ENCODE measurements around the gene HOXB6.

- TF ChIP-seq CTCF (IDR thresholded peaks at IDR 0.05) = no peak
- no peak for TF ChIP-seq POLR2A (IDR thresholded peaks at IDR 0.05)
Measured at GRCh38 chr17:48627118-48627597, 22.4 kb upstream of the HOXB6 start.

Measured in thyroid gland (tissue), 4 donors.